SH-SY5Y (cell line): ENCODE measurements around the gene TNFRSF18.

Experiments
- GATA2 ChIP-seq: IDR thresholded peaks from 2 replicates; pipeline ENCODE4 v1.6.1; 2011; ENCODE audit warnings: mild to moderate bottlenecking, low read depth, low read length
- GATA3 ChIP-seq: IDR thresholded peaks from 2 replicates; pipeline ENCODE4 v1.6.1; 2011; ENCODE audit warnings: low read depth, mild to moderate bottlenecking, low read length, moderate library complexity

TNFRSF18 gene

GRCh38 chr1:1175221-1176062 lies 30.9 kb downstream of the TNFRSF18 start:
- TF ChIP-seq GATA2 (no peak), GATA3 (no peak)

- TF ChIP-seq GATA2 (no peak), GATA3 (no peak)
Measured at GRCh38 chr1:1173793-1174415, 32.5 kb downstream of the TNFRSF18 start, which contains the start of gene TTLL10. TSS of gene TTLL10 (plus strand) at chr1:1173880. CDS start at chr1:1179216, 5,336 bp downstream.

DNA sequence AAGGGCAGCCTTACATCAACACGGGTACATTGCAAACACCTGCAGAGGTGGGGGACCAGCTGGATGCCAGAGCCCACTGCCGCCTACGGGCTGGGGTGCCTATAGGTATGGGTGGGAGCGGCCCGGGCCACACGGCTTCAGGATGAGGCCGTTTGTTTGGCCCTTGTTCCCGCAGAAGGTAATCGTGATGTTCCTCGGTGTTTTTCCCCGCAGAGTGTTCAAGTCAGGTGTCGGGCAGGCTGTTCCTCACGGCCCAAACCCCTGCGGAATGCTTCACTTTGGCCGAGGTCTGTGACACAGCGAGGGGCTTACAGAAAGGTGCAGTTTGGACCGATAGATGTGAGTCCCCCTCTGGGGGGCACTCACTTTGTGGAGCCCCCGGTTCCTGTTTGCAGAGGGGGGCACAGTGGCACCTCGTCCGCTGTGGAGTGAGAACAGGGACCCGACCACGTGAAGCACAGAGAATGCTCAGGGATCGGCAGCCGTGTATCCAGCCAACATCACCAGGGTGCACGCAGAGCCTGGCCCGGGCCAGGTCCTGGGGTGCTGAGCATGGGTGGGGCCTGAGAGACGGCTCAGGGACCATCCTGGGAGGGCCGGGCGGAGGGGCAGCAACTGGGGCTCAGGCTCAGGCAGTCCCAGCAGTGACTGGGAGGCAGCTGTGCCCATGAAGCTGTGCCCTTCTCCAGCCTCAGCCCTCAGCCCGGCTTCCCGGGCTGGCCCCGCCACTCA lies 33.2 kb downstream of the TNFRSF18 start:
- TF ChIP-seq GATA2 (no peak), GATA3 (no peak)

DNA sequence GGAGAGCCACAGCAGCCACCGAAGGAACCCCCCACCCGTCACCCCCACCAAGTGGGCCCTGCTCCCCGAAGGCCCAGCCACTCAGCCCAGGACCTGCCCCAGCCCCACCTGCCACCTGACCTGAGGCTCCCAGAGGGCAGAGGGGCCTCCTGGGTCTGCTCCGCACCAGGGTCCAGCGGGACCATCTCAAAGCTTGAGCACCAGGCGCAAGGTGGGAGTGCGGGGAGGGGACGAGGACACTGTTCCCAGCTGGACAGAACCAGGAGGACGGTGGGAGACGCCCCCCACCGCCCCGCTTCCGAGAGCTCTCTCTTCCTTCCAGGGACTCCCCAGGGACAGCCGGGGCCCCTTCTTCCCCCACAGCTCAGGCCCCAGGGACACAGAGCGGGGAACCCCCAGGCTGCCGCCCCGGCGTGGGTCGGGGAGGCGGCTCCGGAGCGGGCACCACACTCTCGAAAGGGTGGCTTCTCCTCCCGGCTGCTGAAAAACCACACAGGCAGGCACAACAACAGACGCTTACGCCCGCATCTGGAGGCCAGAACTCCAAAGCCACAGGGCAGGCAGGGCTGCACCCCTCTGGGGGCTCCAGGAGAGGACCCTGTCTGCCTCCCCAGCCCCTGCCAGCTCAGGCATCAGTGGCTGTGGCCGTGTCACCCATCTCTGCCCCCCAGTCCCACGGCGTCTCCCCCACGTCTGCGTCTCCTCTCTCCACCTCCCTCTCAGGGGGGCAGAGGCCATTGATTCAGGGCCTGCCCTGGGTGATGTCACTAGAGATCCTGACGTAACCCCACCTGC lies 34.6 kb downstream of the TNFRSF18 start:
- TF ChIP-seq GATA3 (no peak), GATA2 (no peak)

- no peak for TF ChIP-seq GATA3
- TF ChIP-seq GATA2, result no peak
Measured at GRCh38 chr1:1171161-1171545, 35.2 kb downstream of the TNFRSF18 start.

GRCh38 chr1:1170215-1171091 lies 35.9 kb downstream of the TNFRSF18 start:
- no peak for TF ChIP-seq GATA2
- TF ChIP-seq GATA3, result no peak

DNA sequence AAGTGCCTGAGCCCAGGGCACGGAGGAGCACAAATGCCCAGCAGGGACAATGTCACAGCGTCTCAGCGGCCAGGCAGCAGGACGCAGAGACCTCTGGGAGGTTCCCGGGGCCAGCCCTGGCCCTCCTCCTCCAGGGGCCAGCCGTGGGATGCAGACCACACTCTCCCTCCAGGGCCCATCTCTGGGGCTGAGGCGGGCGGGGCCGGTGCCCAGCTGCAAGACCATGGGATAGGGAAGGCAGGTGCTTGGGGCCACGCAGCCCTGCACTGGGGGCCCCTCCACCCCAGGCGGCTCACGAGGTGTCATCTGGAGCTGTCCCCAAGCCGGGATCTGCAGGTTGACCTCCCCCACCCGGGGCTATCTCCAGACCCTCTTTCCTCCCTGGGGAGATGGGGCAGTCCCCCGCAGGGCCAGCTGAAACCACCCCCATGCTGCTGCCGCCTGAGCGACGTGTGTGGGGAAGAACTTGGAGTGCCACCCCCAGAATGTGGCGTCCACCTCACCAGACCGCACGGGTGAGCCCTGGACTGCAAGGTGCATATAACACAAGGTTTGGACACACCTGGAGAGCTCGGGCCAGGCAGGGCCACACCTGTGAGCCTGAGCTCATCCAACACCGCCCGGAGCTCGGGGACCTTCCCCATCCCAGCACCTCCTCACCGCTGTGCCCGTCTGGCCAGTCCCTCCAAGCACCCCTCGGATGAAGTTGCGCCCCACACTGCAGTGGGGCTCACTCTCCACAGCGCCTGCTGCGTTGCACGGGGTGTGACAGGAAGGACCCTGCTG lies 36.8 kb downstream of the TNFRSF18 start:
- TF ChIP-seq GATA3, result no peak
- TF ChIP-seq GATA2, result no peak

- TF ChIP-seq GATA2, result no peak
- no peak for TF ChIP-seq GATA3
Measured at GRCh38 chr1:1168451-1169411, 37.7 kb downstream of the TNFRSF18 start.

DNA sequence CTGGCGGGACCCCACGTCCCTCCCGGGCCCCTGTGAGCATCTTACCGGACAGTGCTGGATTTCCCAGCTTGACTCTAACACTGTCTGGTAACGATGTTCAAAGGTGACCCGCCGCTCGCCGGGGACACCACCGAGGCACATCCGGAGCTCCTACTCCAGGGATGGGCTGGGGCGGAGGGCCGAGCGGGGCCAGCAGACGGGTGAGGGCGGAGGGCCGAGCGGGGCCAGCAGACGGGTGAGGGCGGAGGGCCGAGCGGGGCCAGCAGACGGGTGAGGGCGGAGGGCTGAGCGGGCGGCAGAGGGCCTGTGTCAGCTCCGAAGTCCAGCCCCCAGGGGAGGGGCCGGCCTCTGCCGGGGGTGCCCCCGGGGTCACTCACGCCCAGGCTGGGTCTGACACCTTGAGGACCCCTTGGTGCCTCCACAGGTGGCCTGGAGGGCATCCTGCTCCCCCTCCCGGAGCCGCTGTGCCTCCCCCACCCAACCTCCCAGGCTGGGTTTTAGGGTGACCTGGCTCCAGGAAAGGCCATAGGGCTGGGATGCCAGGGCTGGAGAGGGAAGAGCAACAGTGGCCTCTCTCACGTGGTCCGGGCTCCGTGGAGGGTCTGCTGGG lies 38.4 kb downstream of the TNFRSF18 start:
- TF ChIP-seq GATA3, result no peak
- no peak for TF ChIP-seq GATA2

- no peak for TF ChIP-seq GATA3
- TF ChIP-seq GATA2, result no peak
Measured at GRCh38 chr1:1167398-1167821, 39.0 kb downstream of the TNFRSF18 start.
